ENCODE results near the gene ARHGAP26. TPM values are rescaled to one million over a fixed set of nuclear protein-coding genes. Genes with fewer than 3 reads are reported as not detected.
"Not testable (repeated sequence)": the region's sequence is repeated elsewhere in the genome, so short reads cannot be mapped to it uniquely, and the experiment has no call there.

ARHGAP26 gene
- total RNA-seq, 1 donor = 1.7 TPM

DNA sequence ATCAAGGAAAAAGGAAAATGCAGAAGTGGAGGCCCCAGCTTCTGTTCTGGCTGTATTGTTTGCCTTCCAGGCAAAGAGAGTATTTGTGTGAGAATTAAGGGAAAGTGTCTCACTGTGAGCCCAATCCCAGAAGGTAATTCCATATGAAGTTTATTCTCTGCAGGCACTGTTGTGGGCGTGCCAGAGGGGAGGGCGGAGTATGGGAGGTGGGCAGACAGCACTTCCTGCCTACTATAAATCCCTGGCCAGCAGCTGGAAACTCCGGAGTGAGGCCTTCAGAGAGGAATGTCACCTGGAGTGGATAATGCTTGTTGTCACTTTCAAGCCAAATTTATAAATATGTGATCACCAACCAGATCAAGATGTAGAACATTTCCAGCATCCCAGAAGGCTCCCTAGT lies 209.5 kb downstream of the ARHGAP26 start:
- DNase-seq (ENCODE audit: low read depth) = no peak
- H3K4me3 ChIP-seq (ENCODE audit: low read depth, low read length) = no peak overlapping the region
- TF ChIP-seq, protein P1, sequence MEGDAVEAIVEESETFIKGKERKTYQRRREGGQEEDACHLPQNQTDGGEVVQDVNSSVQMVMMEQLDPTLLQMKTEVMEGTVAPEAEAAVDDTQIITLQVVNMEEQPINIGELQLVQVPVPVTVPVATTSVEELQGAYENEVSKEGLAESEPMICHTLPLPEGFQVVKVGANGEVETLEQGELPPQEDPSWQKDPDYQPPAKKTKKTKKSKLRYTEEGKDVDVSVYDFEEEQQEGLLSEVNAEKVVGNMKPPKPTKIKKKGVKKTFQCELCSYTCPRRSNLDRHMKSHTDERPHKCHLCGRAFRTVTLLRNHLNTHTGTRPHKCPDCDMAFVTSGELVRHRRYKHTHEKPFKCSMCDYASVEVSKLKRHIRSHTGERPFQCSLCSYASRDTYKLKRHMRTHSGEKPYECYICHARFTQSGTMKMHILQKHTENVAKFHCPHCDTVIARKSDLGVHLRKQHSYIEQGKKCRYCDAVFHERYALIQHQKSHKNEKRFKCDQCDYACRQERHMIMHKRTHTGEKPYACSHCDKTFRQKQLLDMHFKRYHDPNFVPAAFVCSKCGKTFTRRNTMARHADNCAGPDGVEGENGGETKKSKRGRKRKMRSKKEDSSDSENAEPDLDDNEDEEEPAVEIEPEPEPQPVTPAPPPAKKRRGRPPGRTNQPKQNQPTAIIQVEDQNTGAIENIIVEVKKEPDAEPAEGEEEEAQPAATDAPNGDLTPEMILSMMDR (IDR thresholded peaks at IDR 0.05; ENCODE audit: insufficient read depth, low read depth, low read length) = no peak

DNA sequence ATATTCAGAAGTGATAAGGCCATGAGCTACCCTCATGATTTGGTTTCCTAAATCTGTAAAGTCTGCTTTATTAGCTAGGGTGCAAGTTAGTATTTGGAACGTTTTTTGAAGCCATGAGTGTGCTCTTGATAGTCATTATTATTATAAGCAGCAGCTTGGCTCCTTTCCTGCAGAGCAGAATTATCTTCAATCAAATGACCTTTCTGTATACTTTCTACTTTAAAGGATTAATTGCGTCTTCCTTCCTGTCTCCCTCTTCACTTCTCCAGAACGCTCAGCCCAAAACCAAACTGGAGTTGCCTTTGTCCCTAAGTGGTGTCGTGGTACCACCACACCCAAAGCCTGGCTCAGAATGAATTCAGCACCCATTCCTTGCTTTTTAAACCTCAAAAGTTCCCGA lies 211.3 kb downstream of the ARHGAP26 start:
- no peak overlapping the region for H3K4me3 ChIP-seq (ENCODE audit: low read depth, low read length)
- no peak for DNase-seq (ENCODE audit: low read depth)
- TF ChIP-seq, protein P1 (IDR thresholded peaks at IDR 0.05; ENCODE audit: insufficient read depth, low read depth, low read length) = no peak

DNA sequence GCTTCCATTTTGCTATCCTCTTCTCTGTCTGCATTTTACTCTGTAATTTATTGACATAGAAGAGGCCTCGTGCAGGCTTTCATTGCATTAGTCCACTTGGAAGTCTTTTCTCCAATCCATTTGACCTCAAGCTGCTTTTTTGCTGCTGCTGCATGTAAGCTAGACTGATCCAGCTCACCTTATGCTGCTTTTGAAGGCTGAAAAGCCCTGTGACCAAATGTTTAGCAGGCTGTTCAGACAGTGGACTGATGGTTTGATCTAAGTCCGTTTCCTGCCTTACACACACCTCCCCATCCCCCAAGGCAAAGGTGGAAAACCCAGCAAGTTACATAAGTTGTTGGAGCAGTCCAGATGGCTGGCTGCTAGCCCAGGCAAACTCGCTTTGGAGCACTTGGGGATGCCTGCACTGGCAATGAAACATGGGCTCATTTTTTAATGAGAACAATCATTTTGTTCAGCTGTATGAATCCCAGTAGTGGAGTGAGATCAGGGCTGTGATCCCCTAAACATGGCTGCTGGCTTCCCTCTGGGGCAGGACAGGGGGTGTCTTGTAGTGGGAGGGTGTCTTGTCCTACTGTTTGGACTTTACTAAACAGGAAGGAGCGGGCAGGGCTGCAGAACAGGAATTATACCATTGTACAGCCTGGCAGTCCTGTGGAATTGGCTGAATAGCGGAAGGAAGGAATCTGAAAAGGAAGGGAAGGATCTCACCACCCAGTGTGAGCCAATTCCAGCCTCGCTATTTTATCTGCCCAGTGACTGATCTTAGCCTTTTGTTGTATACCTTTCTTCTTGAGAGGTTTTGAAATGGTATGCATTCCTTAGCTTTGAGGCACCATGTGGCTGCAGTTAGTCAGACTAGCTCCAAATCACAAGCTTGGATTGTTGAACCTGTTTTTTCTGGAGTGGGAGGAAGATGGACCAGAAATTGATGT lies 212.0 kb downstream of the ARHGAP26 start:
- no peak overlapping the region for H3K4me3 ChIP-seq (ENCODE audit: low read depth, low read length)
- DNase-seq (ENCODE audit: low read depth) = peak; percentile 65
- TF ChIP-seq, protein P1 (IDR thresholded peaks at IDR 0.05; ENCODE audit: insufficient read depth, low read depth, low read length) = no peak

DNA sequence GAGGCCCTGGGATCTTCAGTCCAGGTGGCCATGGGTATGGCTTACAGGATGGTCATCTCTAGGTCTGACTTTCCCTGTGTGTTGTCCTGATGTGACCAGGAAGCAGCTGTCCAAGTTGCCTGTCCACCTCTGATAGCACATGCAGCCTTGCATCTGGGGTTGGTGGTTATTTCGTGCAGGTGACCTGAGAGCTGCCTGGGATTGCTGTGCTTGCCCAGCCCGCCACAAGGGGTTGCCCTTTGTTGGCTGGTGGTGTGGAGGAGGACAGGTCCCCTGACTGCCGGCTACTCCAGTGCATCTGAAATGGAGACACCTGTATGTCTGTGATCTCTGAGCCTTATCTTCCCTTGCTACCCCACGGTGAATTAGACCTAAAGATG lies 212.6 kb downstream of the ARHGAP26 start:
- DNase-seq (ENCODE audit: low read depth) = no peak
- H3K4me3 ChIP-seq (ENCODE audit: low read depth, low read length) = no peak overlapping the region
- TF ChIP-seq, protein P1 (IDR thresholded peaks at IDR 0.05; ENCODE audit: insufficient read depth, low read depth, low read length) = no peak

DNA sequence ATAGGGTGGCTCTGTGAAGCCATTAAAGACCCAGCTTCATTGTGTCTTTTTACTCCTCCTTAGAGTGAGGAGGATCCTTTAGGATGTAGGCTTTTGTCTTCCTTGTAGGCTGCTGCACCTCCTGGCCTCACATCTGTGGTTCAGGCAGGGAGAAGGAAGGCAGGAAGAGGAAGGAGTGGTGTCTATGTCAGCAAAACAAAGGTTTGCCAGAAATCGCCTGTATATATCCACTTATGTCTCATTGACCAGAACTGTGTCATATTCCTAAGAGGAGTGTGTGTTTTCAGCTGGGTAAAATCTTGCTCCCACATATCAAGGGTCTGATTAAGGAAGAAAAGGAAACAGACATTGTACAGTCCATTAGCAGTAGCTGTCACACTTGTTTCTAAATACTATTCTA lies 213.8 kb downstream of the ARHGAP26 start:
- no peak overlapping the region for H3K4me3 ChIP-seq (ENCODE audit: low read depth, low read length)
- DNase-seq (ENCODE audit: low read depth) = no peak
- TF ChIP-seq, protein P1 (IDR thresholded peaks at IDR 0.05; ENCODE audit: insufficient read depth, low read depth, low read length) = no peak

DNA sequence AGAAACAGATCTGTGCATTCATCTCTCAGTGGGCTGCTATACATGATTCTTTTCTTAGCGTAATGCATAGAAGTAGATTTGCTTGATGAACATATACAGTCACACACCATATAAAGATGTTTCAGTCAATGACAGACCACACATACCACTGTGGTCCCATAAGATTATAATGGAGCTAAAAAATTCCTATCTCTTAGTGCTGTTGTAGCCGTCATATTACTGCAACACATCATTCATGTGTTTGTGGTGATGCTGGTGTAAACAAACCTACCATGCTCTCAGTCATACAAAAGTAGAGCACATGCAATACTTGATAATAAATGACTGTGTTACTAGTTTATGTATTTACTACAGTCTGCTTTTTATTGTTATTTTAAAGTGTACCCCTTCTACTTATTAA lies 214.3 kb downstream of the ARHGAP26 start:
- DNase-seq (ENCODE audit: low read depth) = no peak
- no peak overlapping the region for H3K4me3 ChIP-seq (ENCODE audit: low read depth, low read length)
- TF ChIP-seq, protein P1 (IDR thresholded peaks at IDR 0.05; ENCODE audit: insufficient read depth, low read depth, low read length) = no peak

DNA sequence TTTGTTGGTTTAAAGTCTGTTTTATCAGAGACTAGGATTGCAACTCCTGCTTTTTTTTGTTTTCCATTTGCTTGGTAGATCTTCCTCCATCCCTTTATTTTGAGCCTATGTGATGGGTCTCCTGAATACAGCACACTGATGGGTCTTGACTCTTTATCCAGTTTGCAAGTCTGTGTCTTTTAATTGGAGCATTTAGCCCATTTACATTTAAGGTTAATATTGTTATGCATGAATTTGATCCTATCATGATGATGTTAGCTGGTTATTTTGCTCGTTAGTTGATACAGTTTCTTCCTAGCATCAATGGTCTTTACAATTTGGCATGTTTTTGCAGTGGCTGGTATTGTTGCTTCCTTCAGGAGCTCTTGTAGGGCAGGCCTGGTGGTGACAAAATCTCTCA lies 219.1 kb downstream of the ARHGAP26 start:
- not testable (repeated sequence) for H3K4me3 ChIP-seq (ENCODE audit: low read depth, low read length); DNase-seq (ENCODE audit: low read depth)

DNA sequence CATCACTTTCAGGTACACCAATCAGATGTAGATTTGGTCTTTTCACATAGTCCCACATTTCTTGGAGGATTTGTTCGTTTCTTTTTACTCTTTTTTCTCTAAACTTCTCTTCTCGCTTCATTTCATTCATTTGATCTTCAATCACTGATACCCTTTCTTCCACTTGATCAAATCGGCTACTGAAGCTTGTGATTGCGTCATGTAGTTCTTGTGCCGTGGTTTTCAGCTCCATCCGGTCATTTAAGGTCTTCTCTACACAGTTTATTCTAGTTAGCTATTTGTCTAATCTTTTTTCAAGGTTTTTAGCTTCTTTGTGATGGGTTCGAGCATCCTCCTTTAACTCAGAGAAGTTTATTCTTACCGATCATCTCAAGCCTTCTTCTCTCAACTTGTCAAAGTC lies 219.9 kb downstream of the ARHGAP26 start:
- DNase-seq (ENCODE audit: low read depth); H3K4me3 ChIP-seq (ENCODE audit: low read depth, low read length): not testable (repeated sequence)
